Esophagus (tissue), 2 donors: ENCODE measurements around the gene MCF2L2. TPM values are rescaled to one million over a fixed set of nuclear protein-coding genes. Genes with fewer than 3 reads are reported as not detected.

Experiments
- H3K27ac ChIP-seq, 2 donors: one replicate each; pipeline ENCODE4 v1.5.1; 2013; ENCODE audit warnings: low read depth in 2 of 2, mild to moderate bottlenecking in 2 of 2, inconsistent platforms in 1 of 2, low read length in 1 of 2, moderate library complexity in 1 of 2
- H3K27me3 ChIP-seq, 2 donors: one replicate each; pipeline ENCODE4 v1.6.1; 2013; ENCODE audit warnings: low read length in 2 of 2, control low read depth in 1 of 2, mild to moderate bottlenecking in 1 of 2; ENCODE audit not compliant: insufficient read depth in 2 of 2, control insufficient read depth in 1 of 2
- H3K36me3 ChIP-seq, 2 donors: one replicate each; pipeline ENCODE4 v1.6.1; 2013; ENCODE audit warnings: low read length in 1 of 2; ENCODE audit not compliant: control insufficient read depth in 2 of 2, insufficient read depth in 2 of 2
- H3K4me1 ChIP-seq, 2 donors: one replicate each; pipeline ENCODE4 v1.6.1; 2013; ENCODE audit warnings: low read length in 1 of 2; ENCODE audit not compliant: control insufficient read depth in 2 of 2, insufficient read depth in 2 of 2
- H3K4me3 ChIP-seq, 2 donors: one replicate each; pipeline ENCODE4 v1.5.1; 2013; ENCODE audit warnings: low read length in 2 of 2, mild to moderate bottlenecking in 2 of 2, low read depth in 1 of 2, moderate library complexity in 1 of 2
- H3K9me3 ChIP-seq, 2 donors: one replicate each; pipeline ENCODE4 v1.6.1; 2013; ENCODE audit warnings: mild to moderate bottlenecking in 2 of 2, low read depth in 1 of 2, low read length in 1 of 2, moderate library complexity in 1 of 2; ENCODE audit not compliant: control insufficient read depth in 2 of 2, insufficient read depth in 1 of 2
- WGBS, 2 donors: extraction: QIAGEN DNeasy Blood & Tissue Kit; methylation state at CpG; one replicate each; pipeline ENCODE4 v1.1.7; 2013; 5-methylcytosine and 5-hydroxymethylcytosine counted together
- polyA plus RNA-seq, 2 donors: library from polyadenylated mRNA; stranded (reverse); fragments of 200-250 nt; gene quantifications; one replicate each; pipeline ENCODE4 v1.2.3, GENCODE V29; 2013
- donor health status: healthy with polysubstance abuse.
- donor health status: Bipolar disorder and iron deficiency.

The MCF2L2 gene
- polyA plus RNA-seq, 2 donors: 0.21 to 0.26 TPM

- Histone ChIP-seq H3K9me3 (no peaks in the 10 kb centered on the region), H3K27me3 (no peaks in the 10 kb centered on the region), H3K36me3 (no peaks in the 10 kb centered on the region), H3K27ac (no peak overlapping the region), H3K4me1 (peaks cover 0 to 2% of the 10 kb centered on the region in 2 donors), H3K4me3 (no peak overlapping the region)
- WGBS, 2 donors: 85 to 89% methylated on average over 2 of the region's 2 CpGs
These were observed 219.6 kb downstream of the MCF2L2 start for GRCh38 chr3:183208800-183209199.

DNA sequence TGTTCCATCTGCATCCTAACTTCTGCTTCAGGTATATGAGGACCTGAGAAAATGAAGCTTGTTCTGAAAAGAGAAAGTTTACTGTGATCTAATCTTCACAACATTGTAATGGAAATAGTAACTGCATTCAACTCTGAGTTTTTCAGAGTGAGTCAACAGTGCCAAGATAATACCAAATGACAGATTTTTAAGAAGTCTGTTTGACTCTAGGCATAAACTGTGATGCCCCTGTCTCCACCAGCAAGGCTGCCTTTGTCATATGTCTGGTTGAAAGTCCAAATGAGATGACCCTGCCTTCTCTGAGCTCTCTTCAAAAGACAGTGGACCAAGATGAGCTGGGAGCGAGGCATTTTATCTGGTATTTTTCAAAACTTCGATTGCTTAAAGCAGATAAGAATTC is 220.2 kb downstream of the MCF2L2 start:
- no peak overlapping the region for H3K27ac ChIP-seq
- no peaks in the 10 kb centered on the region for H3K36me3 ChIP-seq
- no peaks in the 10 kb centered on the region for H3K9me3 ChIP-seq
- H3K27me3 ChIP-seq: no peaks in the 10 kb centered on the region
- no peak overlapping the region for H3K4me3 ChIP-seq
- 86 to 91% methylated on average over 2 of the region's 2 CpGs for WGBS, 2 donors
- peaks cover 0 to 2% of the 10 kb centered on the region in 2 donors for H3K4me1 ChIP-seq

- Histone ChIP-seq H3K36me3 (no peaks in the 10 kb centered on the region), H3K27me3 (no peaks in the 10 kb centered on the region), H3K4me3 (no peak overlapping the region), H3K9me3 (no peaks in the 10 kb centered on the region), H3K4me1 (no peaks in the 10 kb centered on the region), H3K27ac (no peak overlapping the region)
These were observed 224.7 kb downstream of the MCF2L2 start for GRCh38 chr3:183203670-183204069.

- 63 to 69% methylated on average over 4 of the region's 4 CpGs for WGBS, 2 donors
- H3K27me3 ChIP-seq: no peaks in the 10 kb centered on the region
- no peaks in the 10 kb centered on the region for H3K9me3 ChIP-seq
- no peaks in the 10 kb centered on the region for H3K4me1 ChIP-seq
- no peak overlapping the region for H3K27ac ChIP-seq
- H3K4me3 ChIP-seq: no peak overlapping the region
- no peaks in the 10 kb centered on the region for H3K36me3 ChIP-seq
These were observed 226.3 kb downstream of the MCF2L2 start for GRCh38 chr3:183202004-183202722.

DNA sequence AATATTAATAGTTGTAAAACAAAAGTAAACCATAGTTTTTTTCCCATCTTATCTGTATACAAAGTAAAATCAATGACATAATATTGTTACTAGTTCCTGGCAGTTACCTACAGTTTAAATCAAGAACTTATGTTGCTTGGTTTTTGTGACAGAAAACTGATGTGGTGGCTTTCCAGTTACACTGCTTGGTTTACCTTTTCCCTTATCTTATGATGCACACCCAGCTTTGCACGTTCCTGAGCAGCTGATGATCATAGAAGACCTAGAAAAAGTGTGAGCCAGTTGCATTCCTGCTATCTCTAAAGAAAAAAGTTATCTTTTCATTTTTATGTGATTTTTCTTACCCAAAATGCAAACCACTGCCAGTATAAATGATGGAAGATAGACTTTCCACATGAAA is 229.5 kb downstream of the MCF2L2 start:
- 28 to 46% methylated on average over 1 of the region's 1 CpG for WGBS, 2 donors
- no peaks in the 10 kb centered on the region for H3K9me3 ChIP-seq
- no peaks in the 10 kb centered on the region for H3K27me3 ChIP-seq
- no peak overlapping the region for H3K27ac ChIP-seq
- H3K4me1 ChIP-seq: no peaks in the 10 kb centered on the region
- no peak overlapping the region for H3K4me3 ChIP-seq
- no peaks in the 10 kb centered on the region for H3K36me3 ChIP-seq

- Histone ChIP-seq H3K27ac (no peak overlapping the region), H3K36me3 (no peaks in the 10 kb centered on the region), H3K4me1 (no peaks in the 10 kb centered on the region), H3K27me3 (no peaks in the 10 kb centered on the region), H3K4me3 (no peak overlapping the region), H3K9me3 (no peaks in the 10 kb centered on the region)
These were observed 230.7 kb downstream of the MCF2L2 start for GRCh38 chr3:183197734-183198133.

DNA sequence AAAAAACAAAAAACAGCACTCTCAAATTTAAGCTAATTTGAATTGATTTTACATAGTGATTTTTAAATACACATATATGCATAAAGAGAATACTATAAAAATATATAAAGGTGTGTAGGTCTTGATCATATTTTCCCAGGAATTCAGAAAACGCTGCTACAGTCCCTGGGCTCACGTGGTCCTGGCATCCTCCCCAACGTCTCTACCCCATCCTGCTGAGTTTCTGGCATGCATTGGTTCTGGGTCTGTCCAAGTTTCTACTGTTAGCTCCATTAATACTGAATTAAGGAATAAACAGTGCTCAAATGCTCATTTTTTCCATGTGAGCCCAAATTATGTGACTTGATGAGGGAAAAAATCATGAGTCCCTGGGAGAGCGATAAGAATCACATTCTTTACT is 233.2 kb downstream of the MCF2L2 start:
- WGBS, 2 donors: 75 to 76% methylated on average over 4 of the region's 4 CpGs
- no peaks in the 10 kb centered on the region for H3K36me3 ChIP-seq
- no peaks in the 10 kb centered on the region for H3K9me3 ChIP-seq
- no peaks in the 10 kb centered on the region for H3K27me3 ChIP-seq
- H3K4me3 ChIP-seq: no peak overlapping the region
- H3K4me1 ChIP-seq: no peaks in the 10 kb centered on the region
- no peak overlapping the region for H3K27ac ChIP-seq

DNA sequence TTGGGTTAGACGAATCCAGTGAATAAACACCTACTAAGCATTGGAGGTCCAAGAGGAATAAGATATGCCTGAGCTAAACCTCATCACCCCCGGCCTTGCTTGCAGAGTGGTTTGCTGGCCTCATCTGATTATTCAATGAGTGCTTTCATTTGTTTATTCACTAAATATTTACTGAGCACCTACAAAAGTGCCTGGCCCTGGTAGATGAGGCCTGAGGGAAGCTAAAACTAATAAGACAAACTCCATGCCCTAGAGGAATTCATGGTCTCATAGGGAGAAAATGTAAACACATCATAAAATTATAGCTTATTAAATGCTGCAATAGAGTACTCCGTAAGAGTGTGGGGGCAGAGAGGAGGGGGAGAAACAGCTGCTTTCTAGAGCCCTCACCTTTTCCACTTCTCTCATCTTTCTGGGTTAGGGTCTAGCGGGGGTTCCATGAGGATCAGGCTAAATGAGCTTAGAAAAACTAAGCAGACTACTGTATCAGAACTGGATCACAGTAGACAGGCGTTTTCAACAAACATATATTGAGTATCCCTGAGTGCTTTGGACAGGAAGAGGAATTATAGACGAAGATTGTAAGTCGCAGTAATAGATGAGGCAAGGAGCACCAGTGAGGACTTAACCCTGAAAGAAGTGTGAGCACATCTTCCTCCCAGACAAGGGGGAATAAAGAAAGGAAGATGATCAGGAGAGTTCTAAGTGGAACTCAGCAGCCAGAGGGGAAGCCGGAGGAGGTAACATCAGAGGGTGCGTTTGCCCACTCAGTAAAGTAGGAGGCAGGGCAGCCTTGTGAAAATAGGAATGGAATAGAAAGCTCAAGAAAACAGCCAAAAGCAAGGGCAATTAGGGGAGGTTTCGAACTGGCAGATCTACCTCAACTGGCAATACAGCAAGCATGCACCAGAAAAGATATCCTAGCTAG is 234.4 kb downstream of the MCF2L2 start:
- H3K36me3 ChIP-seq: no peaks in the 10 kb centered on the region
- no peaks in the 10 kb centered on the region for H3K9me3 ChIP-seq
- no peaks in the 10 kb centered on the region for H3K27me3 ChIP-seq
- 70 to 73% methylated on average over 10 of the region's 10 CpGs for WGBS, 2 donors
- no peaks in the 10 kb centered on the region for H3K4me1 ChIP-seq
- no peak overlapping the region for H3K27ac ChIP-seq
- no peak overlapping the region for H3K4me3 ChIP-seq

DNA sequence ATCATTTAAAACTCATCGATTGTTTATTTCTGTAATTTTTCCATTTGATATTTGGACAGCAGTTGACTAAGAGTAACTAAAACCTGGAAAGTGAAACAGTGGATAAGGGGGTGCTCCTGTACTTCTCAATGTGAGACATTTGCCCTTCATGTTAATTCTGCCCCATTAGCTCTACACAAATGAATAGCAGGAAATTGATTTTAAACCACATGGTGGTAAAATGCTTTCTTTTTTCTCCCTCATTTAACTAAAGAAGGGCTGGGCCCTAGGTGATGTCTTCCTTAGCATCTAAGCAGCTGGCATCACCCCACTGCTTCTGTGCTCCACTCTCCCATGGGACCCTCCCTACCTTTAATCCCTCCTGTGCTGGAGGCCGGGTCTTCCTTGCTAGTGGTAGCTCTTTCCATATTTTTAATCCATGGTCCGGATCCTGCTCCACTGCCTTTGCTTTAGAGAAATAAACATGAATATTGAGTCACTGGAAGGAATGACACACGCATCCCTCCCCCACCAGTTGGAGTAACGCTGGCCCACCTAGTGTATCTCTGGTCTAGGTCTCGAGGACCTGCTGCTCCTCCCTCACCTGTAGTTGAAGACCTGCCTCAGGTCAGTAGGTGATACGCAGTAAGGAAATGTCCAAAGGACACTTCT is 235.6 kb downstream of the MCF2L2 start:
- no peak overlapping the region for H3K27ac ChIP-seq
- no peaks in the 10 kb centered on the region for H3K4me1 ChIP-seq
- H3K4me3 ChIP-seq: no peak overlapping the region
- H3K36me3 ChIP-seq: no peaks in the 10 kb centered on the region
- H3K9me3 ChIP-seq: no peaks in the 10 kb centered on the region
- 95 to 96% methylated on average over 7 of the region's 7 CpGs for WGBS, 2 donors
- no peaks in the 10 kb centered on the region for H3K27me3 ChIP-seq
